ENCODE data around the gene CAMK1D. TPM values are rescaled to one million over a fixed set of nuclear protein-coding genes. Genes with fewer than 3 reads are reported as not detected.

CAMK1D gene
- total RNA-seq, 1 experiment from 2014 or later, result 6.3 TPM

DNA sequence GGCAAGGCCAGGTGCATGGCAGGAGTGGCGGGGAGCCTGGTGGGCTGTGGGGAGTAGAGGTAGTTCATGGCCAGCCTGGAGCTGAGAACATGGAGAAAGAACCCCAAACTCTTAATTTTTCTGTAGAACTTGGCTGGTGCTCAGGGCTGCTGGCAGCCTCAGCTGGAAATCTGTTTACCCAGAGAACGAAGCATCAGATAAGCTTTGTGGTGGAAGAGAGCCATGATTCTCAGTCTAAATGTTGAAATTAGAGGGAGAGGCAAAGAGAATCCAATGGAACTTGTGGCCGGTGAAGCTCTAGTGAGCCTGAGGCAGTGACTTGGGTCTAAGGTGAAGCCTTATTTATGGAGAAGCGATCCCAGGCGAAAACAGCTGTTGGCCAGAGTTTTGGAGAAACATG is 525.8 kb downstream of the CAMK1D start:
- H3K9me3 Mint-ChIP-seq, result peaks cover 0 to 8% of the 10 kb centered on the region in 2 experiments; a peak in 2 of 5 replicates
- DNase-seq, result no peak
- H2BK120ac ChIP-seq (ENCODE audit: low read depth, low read length, poor library complexity, severe bottlenecking), result no peak overlapping the region
- H3K9me3 ChIP-seq (ENCODE audit: control insufficient read depth, low read depth, low read length), result no peaks in the 10 kb centered on the region
- WGBS (ENCODE audit: extremely low coverage, insufficient read length, low lambda C conversion rate), result no CpG with 5 or more reads among the region's 5 CpGs
- H3K4ac ChIP-seq (ENCODE audit: low read depth, low read length), result no peak overlapping the region
- no peak overlapping the region for H3K56ac ChIP-seq (ENCODE audit: insufficient read length, low read depth, low read length)
- no peaks in the 10 kb centered on the region for H3K36me3 Mint-ChIP-seq (ENCODE audit: insufficient read depth in 1 of 3, low read depth in 3 of 3)
- no peak overlapping the region for H3K4me3 Mint-ChIP-seq
- H2AK5ac ChIP-seq (ENCODE audit: insufficient read length, low read length), result no peak overlapping the region
- no peaks in the 10 kb centered on the region for H4K20me1 ChIP-seq (ENCODE audit: control insufficient read depth, insufficient read depth, insufficient read length)
- no peak overlapping the region for H3K23ac ChIP-seq (ENCODE audit: insufficient read length, low read depth, low read length)
- H3K79me1 ChIP-seq (ENCODE audit: insufficient read depth, low read depth, low read length, poor library complexity, severe bottlenecking), result no peaks in the 10 kb centered on the region
- H3K23me2 ChIP-seq (ENCODE audit: insufficient read length, low read depth, low read length, poor library complexity, severe bottlenecking), result no peaks in the 10 kb centered on the region
- H4K5ac ChIP-seq (ENCODE audit: insufficient read length, low read depth, low read length), result no peak overlapping the region
- H3K4me2 ChIP-seq (ENCODE audit: insufficient read depth, insufficient read length, low read length), result no peak overlapping the region
- H3K27ac Mint-ChIP-seq, result no peak overlapping the region; a peak in 1 of 7 replicates
- peaks cover 2% of the 10 kb centered on the region; the same call in 1 of the 2 replicates for H3K27me3 Mint-ChIP-seq (ENCODE audit: low read depth)
- no peak overlapping the region for H3T11ph ChIP-seq (ENCODE audit: low read length)
- no peak overlapping the region for H2BK5ac ChIP-seq (ENCODE audit: insufficient read length, low read length)
- no peak overlapping the region for H4K8ac ChIP-seq (replicated peaks; ENCODE audit: insufficient read length, low read depth, low read length)
- H2BK12ac ChIP-seq (ENCODE audit: insufficient read length, low read depth, low read length), result no peak overlapping the region
- H2BK15ac ChIP-seq (ENCODE audit: low read depth, low read length), result no peak overlapping the region
- H3K27ac ChIP-seq (ENCODE audit: insufficient read length, low read depth, low read length), result no peak overlapping the region
- H3K18ac ChIP-seq (ENCODE audit: insufficient read length, low read depth, low read length), result peak overlapping the region; percentile 35
- H3K9ac ChIP-seq (ENCODE audit: extremely low read depth, insufficient read length, low read length), result no peak overlapping the region
- H3K14ac ChIP-seq (ENCODE audit: insufficient read depth, low read length), result no peak overlapping the region; the same call in 1 of the 2 replicates
- no peaks in the 10 kb centered on the region for H3K79me2 ChIP-seq (ENCODE audit: insufficient read depth, low read length)
- H2BK20ac ChIP-seq (ENCODE audit: low read depth, low read length, poor library complexity, severe bottlenecking), result no peak overlapping the region
- H2AFZ ChIP-seq (ENCODE audit: low read length), result no peak overlapping the region
- H3K4me1 ChIP-seq (ENCODE audit: insufficient read depth, low read length), result no peaks in the 10 kb centered on the region
- H3K27me3 ChIP-seq (ENCODE audit: insufficient read depth, low read length), result no peaks in the 10 kb centered on the region
- H4K91ac ChIP-seq (ENCODE audit: insufficient read length, low read depth, low read length), result no peak overlapping the region
- TF ChIP-seq, protein P1, sequence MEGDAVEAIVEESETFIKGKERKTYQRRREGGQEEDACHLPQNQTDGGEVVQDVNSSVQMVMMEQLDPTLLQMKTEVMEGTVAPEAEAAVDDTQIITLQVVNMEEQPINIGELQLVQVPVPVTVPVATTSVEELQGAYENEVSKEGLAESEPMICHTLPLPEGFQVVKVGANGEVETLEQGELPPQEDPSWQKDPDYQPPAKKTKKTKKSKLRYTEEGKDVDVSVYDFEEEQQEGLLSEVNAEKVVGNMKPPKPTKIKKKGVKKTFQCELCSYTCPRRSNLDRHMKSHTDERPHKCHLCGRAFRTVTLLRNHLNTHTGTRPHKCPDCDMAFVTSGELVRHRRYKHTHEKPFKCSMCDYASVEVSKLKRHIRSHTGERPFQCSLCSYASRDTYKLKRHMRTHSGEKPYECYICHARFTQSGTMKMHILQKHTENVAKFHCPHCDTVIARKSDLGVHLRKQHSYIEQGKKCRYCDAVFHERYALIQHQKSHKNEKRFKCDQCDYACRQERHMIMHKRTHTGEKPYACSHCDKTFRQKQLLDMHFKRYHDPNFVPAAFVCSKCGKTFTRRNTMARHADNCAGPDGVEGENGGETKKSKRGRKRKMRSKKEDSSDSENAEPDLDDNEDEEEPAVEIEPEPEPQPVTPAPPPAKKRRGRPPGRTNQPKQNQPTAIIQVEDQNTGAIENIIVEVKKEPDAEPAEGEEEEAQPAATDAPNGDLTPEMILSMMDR (conservative IDR thresholded peaks at IDR 0.05), result no peak
- H3K4me1 Mint-ChIP-seq, result peaks cover 6 to 11% of the 10 kb centered on the region in 2 experiments

Data from H9 (cell line).